H54 (cell line): ENCODE data around the gene XPA.
A peak's percentile ranks its signal among the peaks of the same experiment; 100 is the strongest.
"Not testable (repeated sequence)": the region's sequence is repeated elsewhere in the genome, so short reads cannot be mapped to it uniquely, and the experiment has no call there.

Experiments used
- DNase-seq: peaks from one replicate; pipeline ENCODE4 v3.0.0; 2011; ENCODE audit warnings: low spot score, mixed read lengths; ENCODE audit not compliant: insufficient read length
- FAIRE-seq: peaks from 3 replicates; lab custom pipeline; 2011; peaks lifted over from hg19 to GRCh38; lab: Jason Lieb, UNC
- POLR2A ChIP-seq: IDR thresholded peaks from 2 replicates; pipeline ENCODE4 v1.6.1; 2011; ENCODE audit warnings: low read depth, mild to moderate bottlenecking, low read length

XPA gene

DNA sequence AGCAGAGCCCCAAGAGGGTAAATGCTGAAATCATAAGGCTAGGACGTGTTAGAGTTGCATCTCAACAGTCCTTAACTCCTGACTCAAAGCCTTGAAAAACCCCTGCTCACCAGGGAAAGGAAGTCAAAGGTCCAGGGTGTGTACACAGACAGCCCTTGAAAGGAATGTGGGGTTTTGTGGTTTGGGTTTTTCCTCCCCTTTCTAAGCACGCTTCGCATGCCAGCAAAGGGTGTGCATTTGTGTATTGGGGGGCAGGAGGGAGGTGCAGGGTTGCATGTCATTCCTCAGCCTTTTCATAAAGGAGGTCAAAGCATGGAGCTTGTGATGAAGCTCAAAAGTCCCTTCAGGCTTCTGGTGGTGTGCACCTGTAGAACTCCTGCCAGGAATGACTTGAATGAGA lies 17.3 kb upstream of the XPA start:
- no peak for TF ChIP-seq POLR2A
- FAIRE-seq, result peak; percentile 99
- DNase-seq, result peak; percentile 84

- TF ChIP-seq POLR2A, result no peak
- FAIRE-seq (no peak), DNase-seq (no peak)
Measured at GRCh38 chr9:97711223-97711626, 14.1 kb upstream of the XPA start.

- FAIRE-seq (peak; percentile 94), DNase-seq (peak; percentile 87)
- TF ChIP-seq POLR2A, result no peak
Measured at GRCh38 chr9:97710356-97711222, 13.4 kb upstream of the XPA start.

DNA sequence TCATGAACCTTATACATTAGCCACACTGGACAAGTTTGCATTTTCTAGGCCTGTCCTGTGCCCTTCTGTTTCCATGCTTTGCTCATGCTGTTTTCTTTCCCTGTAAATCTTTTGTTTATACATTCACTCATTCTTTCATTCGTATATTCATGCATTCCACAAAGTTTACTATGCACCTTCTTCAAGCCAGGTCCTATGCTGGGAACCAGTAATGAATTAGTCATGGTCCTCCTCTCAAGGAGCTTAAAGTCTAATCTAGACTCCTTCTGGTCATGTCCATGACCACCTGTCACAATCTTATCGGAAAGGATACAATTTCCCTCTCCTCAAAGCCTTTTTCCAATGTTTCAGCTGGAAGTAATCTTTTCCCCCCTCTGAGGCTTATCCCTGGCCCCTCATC lies 9.1 kb upstream of the XPA start:
- no peak for DNase-seq
- TF ChIP-seq POLR2A, result no peak
- FAIRE-seq, result no peak

DNA sequence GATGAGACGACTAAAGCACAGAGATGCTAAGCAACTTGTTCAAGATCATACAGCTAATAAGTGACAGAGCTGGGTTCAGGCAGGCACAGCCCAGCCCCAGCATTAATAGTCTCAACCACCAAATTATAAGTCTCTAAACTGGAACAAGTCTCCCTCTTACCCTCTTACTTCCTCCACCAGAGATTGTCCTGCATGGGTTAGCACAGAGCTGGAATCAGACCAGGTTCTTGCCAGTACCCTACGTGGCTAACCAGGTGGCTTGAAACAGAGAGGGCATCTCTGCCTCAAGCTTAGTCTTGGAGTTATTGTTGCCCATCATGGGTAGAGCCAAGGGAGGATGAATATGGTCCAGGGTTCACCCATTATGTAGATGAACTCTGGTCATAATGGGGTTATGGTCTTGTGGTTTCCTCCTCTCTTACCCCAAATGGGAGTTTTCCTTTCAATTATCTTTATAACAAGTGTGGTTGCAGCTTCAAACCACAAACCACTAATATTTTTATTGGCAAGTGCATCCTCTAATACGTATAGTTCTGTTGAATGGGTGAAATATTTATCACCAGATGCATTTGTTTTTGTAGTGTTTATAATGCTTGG lies 8.3 kb upstream of the XPA start:
- TF ChIP-seq POLR2A, result no peak
- no peak for DNase-seq
- FAIRE-seq, result no peak

- no peak for FAIRE-seq
- no peak for DNase-seq
- TF ChIP-seq POLR2A, result no peak
Measured at GRCh38 chr9:97704851-97705250, 7.7 kb upstream of the XPA start.

- no peak for DNase-seq
- no peak for TF ChIP-seq POLR2A
- FAIRE-seq, result no peak
Measured at GRCh38 chr9:97704345-97704677, 7.2 kb upstream of the XPA start.

- peak; percentile 79 for DNase-seq
- FAIRE-seq, result peak; percentile 99
- TF ChIP-seq POLR2A, result no peak
Measured at GRCh38 chr9:97703437-97704344, 6.6 kb upstream of the XPA start.

DNA sequence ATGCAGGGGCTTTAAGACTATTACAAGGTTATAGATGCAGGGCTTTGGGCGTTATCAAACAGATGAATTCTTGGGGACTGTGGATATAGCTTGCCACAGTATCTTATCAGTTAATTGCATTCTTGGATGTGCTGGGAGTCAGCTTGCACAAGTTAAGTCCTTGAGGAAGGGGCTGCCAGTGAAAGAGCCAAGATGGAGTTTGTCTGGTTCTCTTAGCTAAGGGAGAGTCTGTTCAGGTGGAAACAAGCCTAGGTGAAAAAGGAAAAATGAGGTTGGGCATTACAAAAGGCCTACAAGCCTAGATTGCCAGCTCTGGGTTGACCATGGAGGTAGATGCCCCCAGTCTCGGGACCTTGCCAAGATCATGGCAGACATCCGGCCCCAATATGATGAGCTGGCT lies 2.7 kb upstream of the XPA start:
- FAIRE-seq, DNase-seq: not testable (repeated sequence)

- not testable (repeated sequence) for DNase-seq, FAIRE-seq
Measured at GRCh38 chr9:97699281-97699680, 2.1 kb upstream of the XPA start.

GRCh38 chr9:97698865-97699264 lies 1.7 kb upstream of the XPA start:
- DNase-seq (no peak), FAIRE-seq (no peak)
- no peak for TF ChIP-seq POLR2A

- no peak for FAIRE-seq
- TF ChIP-seq POLR2A, result no peak
- DNase-seq, result no peak
Measured at GRCh38 chr9:97697837-97698236, 697 bp upstream of the XPA start.

GRCh38 chr9:97695995-97696802 lies 941 bp downstream of the XPA start:
- DNase-seq, result no peak
- FAIRE-seq, result peak; percentile 86

GRCh38 chr9:97695390-97695789 lies 1.8 kb downstream of the XPA start:
- FAIRE-seq (peak; percentile 81), DNase-seq (no peak)
- no peak for TF ChIP-seq POLR2A

More at GRCh38 chr9:97695995-97696802, 941 bp downstream of the XPA start:
- TF ChIP-seq POLR2A, result no peak
